H1 (cell line): ENCODE data around the gene BRAT1. TPM values are rescaled to one million over a fixed set of nuclear protein-coding genes. Genes with fewer than 3 reads are reported as not detected.

Source experiments
- CTCF ChIA-PET: fragments of 300-600 bp; sonication (Branson Sonifier 250); formaldehyde crosslinking; loops from one replicate; lab custom pipeline; 2021; ENCODE audit not compliant: partially characterized antibody; lab: Charles Lee
- POLR2A ChIA-PET: fragments of 300-600 bp; sonication (Branson Sonifier 250); formaldehyde crosslinking; loops from one replicate; lab custom pipeline; 2021; ENCODE audit warnings: inconsistent platforms; ENCODE audit not compliant: partially characterized antibody; lab: Charles Lee
- DNase-seq, 2 experiments: peaks; one replicate each; pipeline versions ENCODE4 v3.0.0 to v3.0.0-alpha.2; 2010 to 2022; ENCODE audit warnings: low spot score in 2 of 2, low read depth in 1 of 2, mixed read lengths in 1 of 2
- FAIRE-seq: peaks from 2 replicates; lab custom pipeline; 2011; peaks lifted over from hg19 to GRCh38; lab: Jason Lieb, UNC
- H2AFZ ChIP-seq: 2 replicates; pipeline ENCODE4 v1.8.1; 2012; ENCODE audit warnings: low read length, inconsistent platforms
- H2AK5ac ChIP-seq: 2 replicates; pipeline ENCODE4 v1.6.1; 2013; ENCODE audit warnings: low read depth, low read length
- H2BK120ac ChIP-seq: replicated peaks from 2 replicates; pipeline ENCODE3; 2013; ENCODE audit warnings: low read depth, low read length, inconsistent platforms
- H2BK12ac ChIP-seq: 2 replicates; pipeline ENCODE4 v1.6.1; 2013; ENCODE audit warnings: low read depth, low read length
- H2BK15ac ChIP-seq: 2 replicates; pipeline ENCODE4 v1.6.1; 2013; ENCODE audit warnings: low read length
- H2BK20ac ChIP-seq: 2 replicates; pipeline ENCODE4 v1.6.1; 2013; ENCODE audit warnings: low read length
- H2BK5ac ChIP-seq: 2 replicates; pipeline ENCODE4 v1.6.1; 2013; ENCODE audit warnings: low read depth, low read length
- H3K14ac ChIP-seq: 2 replicates; pipeline ENCODE4 v1.6.1; 2013; ENCODE audit warnings: inconsistent platforms; ENCODE audit not compliant: insufficient read length
- H3K18ac ChIP-seq: 2 replicates; pipeline ENCODE4 v1.6.1; 2013; ENCODE audit warnings: low read length; ENCODE audit errors: extremely low read depth
- H3K23ac ChIP-seq: 2 replicates; pipeline ENCODE4 v1.6.1; 2013; ENCODE audit warnings: inconsistent platforms; ENCODE audit not compliant: insufficient read length
- H3K23me2 ChIP-seq: 2 replicates; pipeline ENCODE4 v1.6.1; 2013; ENCODE audit warnings: low read depth, low read length
- H3K27ac ChIP-seq: 2 replicates; pipeline ENCODE4 v1.6.1; 2011; ENCODE audit warnings: low read depth, low read length, inconsistent platforms
- H3K27me3 ChIP-seq, 4 experiments: replicated peaks in 1 of 4; 1 replicate in 1 of 4; 2 replicates in 3 of 4; pipeline versions ENCODE4 v1.6.1 to v1.8.1; 2011 to 2013; ENCODE audit warnings: low read length in 3 of 4, mild to moderate bottlenecking in 3 of 4, inconsistent platforms in 2 of 4, mixed read lengths in 2 of 4, moderate library complexity in 1 of 4; ENCODE audit not compliant: control insufficient read depth in 3 of 4, insufficient read depth in 3 of 4; ENCODE audit errors: extremely low read depth in 1 of 4
- H3K36me3 ChIP-seq, 4 experiments: 2 replicates each; pipeline versions ENCODE4 v1.6.1 to v1.8.1; 2011 to 2013; ENCODE audit warnings: mild to moderate bottlenecking in 4 of 4, low read length in 3 of 4, moderate library complexity in 2 of 4, control low read depth in 1 of 4, inconsistent platforms in 1 of 4; ENCODE audit not compliant: insufficient read depth in 4 of 4, control insufficient read depth in 2 of 4
- H3K4ac ChIP-seq: replicated peaks from 2 replicates; pipeline ENCODE3; 2013; ENCODE audit warnings: low read length, low read depth, mixed read lengths, inconsistent platforms; ENCODE audit not compliant: insufficient read length
- H3K4me1 ChIP-seq, 4 experiments: replicated peaks in 1 of 4; 1 replicate in 1 of 4; 2 replicates in 3 of 4; pipeline versions ENCODE4 v1.6.1 to v1.8.1; 2011 to 2013; ENCODE audit warnings: low read length in 3 of 4, inconsistent platforms in 2 of 4, mixed read lengths in 1 of 4; ENCODE audit not compliant: insufficient read depth in 4 of 4, control insufficient read depth in 3 of 4
- H3K4me2 ChIP-seq, 2 experiments: 2 replicates each; pipeline versions ENCODE4 v1.6.1 to v1.8.1; 2011 to 2013; ENCODE audit warnings: low read depth in 2 of 2, low read length in 2 of 2, control low read depth in 1 of 2, inconsistent platforms in 1 of 2, mild to moderate bottlenecking in 1 of 2; ENCODE audit not compliant: insufficient read depth in 1 of 2
- H3K4me3 ChIP-seq, 4 experiments: fragments of 200-600, 300-600 bp in 1 of 4; sonication (generic), shearing (Covaris generic), sonication (Bioruptor Twin) in 1 of 4; 2 replicates each; pipeline versions ENCODE4 v1.5.1 to v1.8.1; 2011 to 2016; ENCODE audit warnings: low read length in 4 of 4, low read depth in 3 of 4, control low read depth in 2 of 4, inconsistent platforms in 2 of 4, mild to moderate bottlenecking in 2 of 4, mixed read lengths in 1 of 4, moderate library complexity in 1 of 4; ENCODE audit not compliant: insufficient read depth in 2 of 4; ENCODE audit errors: extremely low read depth in 1 of 4
- H3K56ac ChIP-seq: replicated peaks from 2 replicates; pipeline ENCODE3; 2013; ENCODE audit warnings: low read depth, mild to moderate bottlenecking, mixed read lengths, low read length, inconsistent platforms; ENCODE audit not compliant: insufficient read length
- H3K79me1 ChIP-seq: 2 replicates; pipeline ENCODE4 v1.6.1; 2013; ENCODE audit warnings: low read depth, low read length, control low read depth
- H3K79me2 ChIP-seq, 2 experiments: 2 replicates each; pipeline versions ENCODE4 v1.6.1 to v1.8.1; 2012 to 2013; ENCODE audit warnings: low read length in 2 of 2, mild to moderate bottlenecking in 2 of 2, inconsistent platforms in 1 of 2; ENCODE audit not compliant: insufficient read depth in 2 of 2, control insufficient read depth in 1 of 2
- H3K9ac ChIP-seq, 4 experiments: replicated peaks in 1 of 4; 1 replicate in 1 of 4; 2 replicates in 3 of 4; pipeline versions ENCODE4 v1.6.1 to v1.8.1; 2011 to 2013; ENCODE audit warnings: low read depth in 3 of 4, low read length in 3 of 4, control low read depth in 2 of 4, mild to moderate bottlenecking in 2 of 4, moderate library complexity in 2 of 4, inconsistent platforms in 1 of 4; ENCODE audit errors: extremely low read depth in 1 of 4
- H3K9me3 ChIP-seq, 2 experiments: 2 replicates each; pipeline versions ENCODE4 v1.6.1 to v1.8.1; 2012 to 2013; ENCODE audit warnings: mild to moderate bottlenecking in 2 of 2, moderate library complexity in 2 of 2, control low read depth in 1 of 2, inconsistent platforms in 1 of 2, low read depth in 1 of 2, low read length in 1 of 2, mixed read lengths in 1 of 2; ENCODE audit not compliant: insufficient read depth in 2 of 2
- H4K20me1 ChIP-seq, 2 experiments: replicated peaks in 1 of 2; 2 replicates each; pipeline versions ENCODE3 to v1.8.1; 2011 to 2013; ENCODE audit warnings: inconsistent platforms in 2 of 2, low read length in 2 of 2, mild to moderate bottlenecking in 1 of 2; ENCODE audit not compliant: insufficient read depth in 2 of 2, control insufficient read depth in 1 of 2
- H4K5ac ChIP-seq: 2 replicates; pipeline ENCODE4 v1.6.1; 2013; ENCODE audit warnings: low read length, low read depth, mixed read lengths, inconsistent platforms; ENCODE audit not compliant: insufficient read length
- H4K8ac ChIP-seq: 2 replicates; pipeline ENCODE4 v1.8.0; 2013; ENCODE audit warnings: mild to moderate bottlenecking, moderate library complexity, low read length, inconsistent platforms; ENCODE audit not compliant: insufficient read depth; ENCODE audit errors: extremely low read depth
- H4K91ac ChIP-seq: replicated peaks from 2 replicates; pipeline ENCODE3; 2013; ENCODE audit warnings: low read length, mixed read lengths, inconsistent platforms; ENCODE audit not compliant: insufficient read length
- CEBPB ChIP-seq: IDR thresholded peaks from 2 replicates; pipeline ENCODE4 v1.6.1; 2012; ENCODE audit warnings: low read depth, low read length
- CHD2 ChIP-seq: IDR thresholded peaks from 2 replicates; pipeline ENCODE4 v1.6.1; 2012; ENCODE audit warnings: low read length, improper control_type of control experiment
- HDAC2 ChIP-seq, 2 experiments: fragments of 300-600 bp in 1 of 2; sonication (generic) in 1 of 2; IDR thresholded peaks; 2 replicates each; pipeline ENCODE4 v1.6.1; 2011 to 2012; ENCODE audit warnings: low read depth in 2 of 2, low read length in 2 of 2, mild to moderate bottlenecking in 2 of 2, moderate library complexity in 2 of 2, borderline replicate concordance in 1 of 2, inconsistent platforms in 1 of 2
- NANOG ChIP-seq: IDR thresholded peaks from 2 replicates; pipeline ENCODE4 v1.6.1; 2011; ENCODE audit warnings: low read length, low read depth, mild to moderate bottlenecking, inconsistent platforms; ENCODE audit not compliant: insufficient read depth, poor library complexity, severe bottlenecking
- SIRT6 ChIP-seq: IDR thresholded peaks from one replicate; pipeline ENCODE4 v1.7.1; 2012; ENCODE audit warnings: low read length, inconsistent platforms
- SP4 ChIP-seq: IDR thresholded peaks from 2 replicates; pipeline ENCODE4 v1.6.1; 2012; ENCODE audit warnings: low read length, inconsistent platforms
- TEAD4 ChIP-seq: IDR thresholded peaks from 2 replicates; pipeline ENCODE4 v1.6.1; 2012; ENCODE audit warnings: low read depth, low read length, inconsistent platforms, mixed read lengths
- WGBS, 2 experiments: shearing (Covaris generic) in 1 of 2; methylation state at CpG; one replicate each; pipeline versions ENCODE4 v1.1.6 to v1.1.7; 2013 to 2015; ENCODE audit warnings: low lambda C conversion rate in 2 of 2, mixed read lengths in 2 of 2, inconsistent platforms in 1 of 2, low coverage in 1 of 2, missing lambda C conversion rate in 1 of 2; ENCODE audit not compliant: insufficient replicate concordance in 2 of 2, insufficient coverage in 1 of 2, insufficient read length in 1 of 2; ENCODE audit errors: extremely low coverage in 1 of 2, missing lambda C conversion rate in 1 of 2; 5-methylcytosine and 5-hydroxymethylcytosine counted together
- polyA plus RNA-seq, 7 experiments: library from polyadenylated mRNA; depleted of rRNA in 3 of 7; stranded (reverse) in 5 of 7; unstranded in 2 of 7; fragments of >200 nt in 5 of 7; fragments of 200-250 nt in 2 of 7; gene quantifications; 1 replicate in 5 of 7; 2 replicates in 1 of 7; 4 replicates in 1 of 7; pipeline versions ENCODE4 v1.2.1 to v1.2.3, GENCODE V29; 2011 to 2013; ENCODE audit warnings: missing spikeins in 2 of 7, mixed read lengths in 2 of 7
- total RNA-seq: library from RNA; stranded (reverse); fragmentation: NEBNext Ultra II Directional; extraction: Animal tissue kit (Norgen Biotek cat#: 25700); gene quantifications from 2 replicates; pipeline ENCODE4 v1.2.1, GENCODE V29; 2021
- TF ChIP-seq, protein P1 (sequence below), 3 experiments: IDR thresholded peaks; 1 replicate in 2 of 3; 2 replicates in 1 of 3; pipeline versions ENCODE4 v1.5.1 to v1.6.1; 2011; ENCODE audit warnings: low read length in 3 of 3, mild to moderate bottlenecking in 3 of 3, inconsistent platforms in 2 of 3, low read depth in 1 of 3, moderate library complexity in 1 of 3; ENCODE audit not compliant: insufficient read depth in 1 of 3; ENCODE audit errors: control extremely low read depth in 1 of 3

The BRAT1 gene
- total and polyA plus RNA-seq, 2 of the 8 experiments (the other 6 are each of a cell fraction or from before 2014, with no cell fraction given) = 36.8 to 42.3 TPM

DNA sequence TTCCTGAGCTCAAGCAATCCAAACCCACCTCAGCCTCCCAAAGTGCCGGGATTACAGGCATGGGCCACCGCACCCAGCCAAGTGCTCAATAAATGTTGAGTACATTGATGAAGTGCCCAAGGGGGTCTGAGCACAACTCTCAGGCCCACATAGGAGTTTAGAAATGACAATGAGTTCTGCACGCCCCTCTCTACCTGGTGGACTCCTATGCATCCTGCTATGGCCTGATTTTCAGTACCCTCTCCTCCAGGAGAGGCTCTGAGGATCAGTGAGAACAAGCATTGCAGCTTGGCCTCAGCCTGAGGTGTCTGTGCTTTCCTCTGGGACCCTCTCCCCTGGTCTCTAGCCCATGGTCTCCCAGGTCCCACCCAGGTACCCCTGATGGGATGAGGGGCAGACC, 58.3 kb downstream of the BRAT1 start:
- POLR2A ChIA-PET = interaction anchor here (1.1 kb wide), 1 partner anchor 10 kb away, joined by 4 read pairs; no protein-coding TSS in a partner anchor
- H3K27ac ChIP-seq = 0 out of 2 replicates have a peak overlapping the region, but pooled peaks have one; percentile 29
- no peak for TF ChIP-seq HDAC2 (IDR thresholded peaks at IDR 0.05; ENCODE audit: borderline replicate concordance in 1 of 2, low read depth in 2 of 2, low read length in 2 of 2)
- TF ChIP-seq CEBPB = no peak
- no peak for TF ChIP-seq CHD2
- no peak for TF ChIP-seq TEAD4
- TF ChIP-seq NANOG = no peak
- no peak for TF ChIP-seq SP4
- no peak for TF ChIP-seq SIRT6
- TF ChIP-seq, protein P1, sequence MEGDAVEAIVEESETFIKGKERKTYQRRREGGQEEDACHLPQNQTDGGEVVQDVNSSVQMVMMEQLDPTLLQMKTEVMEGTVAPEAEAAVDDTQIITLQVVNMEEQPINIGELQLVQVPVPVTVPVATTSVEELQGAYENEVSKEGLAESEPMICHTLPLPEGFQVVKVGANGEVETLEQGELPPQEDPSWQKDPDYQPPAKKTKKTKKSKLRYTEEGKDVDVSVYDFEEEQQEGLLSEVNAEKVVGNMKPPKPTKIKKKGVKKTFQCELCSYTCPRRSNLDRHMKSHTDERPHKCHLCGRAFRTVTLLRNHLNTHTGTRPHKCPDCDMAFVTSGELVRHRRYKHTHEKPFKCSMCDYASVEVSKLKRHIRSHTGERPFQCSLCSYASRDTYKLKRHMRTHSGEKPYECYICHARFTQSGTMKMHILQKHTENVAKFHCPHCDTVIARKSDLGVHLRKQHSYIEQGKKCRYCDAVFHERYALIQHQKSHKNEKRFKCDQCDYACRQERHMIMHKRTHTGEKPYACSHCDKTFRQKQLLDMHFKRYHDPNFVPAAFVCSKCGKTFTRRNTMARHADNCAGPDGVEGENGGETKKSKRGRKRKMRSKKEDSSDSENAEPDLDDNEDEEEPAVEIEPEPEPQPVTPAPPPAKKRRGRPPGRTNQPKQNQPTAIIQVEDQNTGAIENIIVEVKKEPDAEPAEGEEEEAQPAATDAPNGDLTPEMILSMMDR (IDR thresholded peaks at IDR 0.05; ENCODE audit: control extremely low read depth in 1 of 3, insufficient read depth in 1 of 3, low read depth in 1 of 3, low read length in 3 of 3) = no peak

More for the DNA sequence above, 58.3 kb downstream of the BRAT1 start:
- H2AK5ac ChIP-seq = no peak overlapping the region; the same call in 1 of the 2 replicates
- no peak overlapping the region for H3K23ac ChIP-seq
- H3K27me3 ChIP-seq = no peaks in the 10 kb centered on the region
- H3K36me3 ChIP-seq = no peaks in the 10 kb centered on the region
- H3K56ac ChIP-seq = no peak overlapping the region
- peaks cover 4% of the 10 kb centered on the region; the same call in 1 of the 2 replicates for H3K23me2 ChIP-seq
- H2BK12ac ChIP-seq = no peak overlapping the region; the same call in 1 of the 2 replicates
- no peak overlapping the region for H2BK5ac ChIP-seq
- H3K9ac ChIP-seq = no peak overlapping the region
- H3K9me3 ChIP-seq = no peaks in the 10 kb centered on the region
- H3K4me1 ChIP-seq = peaks cover 0 to 53% (median 37%) of the 10 kb centered on the region in 4 experiments; a peak in 6 of 7 replicates
- H4K91ac ChIP-seq = peak overlapping the region; percentile 7
- no peaks in the 10 kb centered on the region for H4K20me1 ChIP-seq
- DNase-seq (no peak), FAIRE-seq (no peak)
- H4K5ac ChIP-seq = no peak overlapping the region
- 98% methylated on average over 3 of the region's 3 CpGs; no CpG with 5 or more reads in 1 of the 2 experiments for WGBS, 2 experiments
- 0 out of 2 replicates have a peak overlapping the region, but pooled peaks have one; percentile 83 for H2BK15ac ChIP-seq
- peak overlapping the region; percentile 4 for H3K4ac ChIP-seq
- H2AFZ ChIP-seq = no peak overlapping the region
- H3K18ac ChIP-seq = no peak overlapping the region; the same call in 1 of the 2 replicates
- H3K14ac ChIP-seq = no peak overlapping the region
- CTCF ChIA-PET = interaction anchor here (0.9 to 8.5 kb wide), 6 partner anchors 11 to 46 kb away, joined by 3 to 67 read pairs (median 4); no protein-coding TSS in a partner anchor
- no peak overlapping the region for H3K4me3 ChIP-seq
- no peaks in the 10 kb centered on the region for H3K79me2 ChIP-seq
- H2BK20ac ChIP-seq = peak overlapping the region; percentile 95; the same call in 1 of the 2 replicates
- H4K8ac ChIP-seq = 0 out of 2 replicates have a peak overlapping the region, but pooled peaks have one; percentile 3
- no peaks in the 10 kb centered on the region; the same call in 1 of the 2 replicates for H3K79me1 ChIP-seq
- no peak overlapping the region for H3K4me2 ChIP-seq
- no peak overlapping the region for H2BK120ac ChIP-seq
